GM12872 (cell line): ENCODE data around the gene DISP3.

Experiments used
- CTCF ChIP-seq: IDR thresholded peaks from 3 replicates; pipeline ENCODE4 v1.5.1; 2011; ENCODE audit warnings: low read depth, mild to moderate bottlenecking, low read length, moderate library complexity; ENCODE audit not compliant: insufficient read depth

The DISP3 gene

GRCh38 chr1:11522400-11523235 lies 43.7 kb downstream of the DISP3 start:
- TF ChIP-seq CTCF: no peak

GRCh38 chr1:11523261-11523660 lies 44.3 kb downstream of the DISP3 start:
- TF ChIP-seq CTCF: no peak

GRCh38 chr1:11523746-11524464 lies 45.0 kb downstream of the DISP3 start:
- TF ChIP-seq CTCF: no peak

DNA sequence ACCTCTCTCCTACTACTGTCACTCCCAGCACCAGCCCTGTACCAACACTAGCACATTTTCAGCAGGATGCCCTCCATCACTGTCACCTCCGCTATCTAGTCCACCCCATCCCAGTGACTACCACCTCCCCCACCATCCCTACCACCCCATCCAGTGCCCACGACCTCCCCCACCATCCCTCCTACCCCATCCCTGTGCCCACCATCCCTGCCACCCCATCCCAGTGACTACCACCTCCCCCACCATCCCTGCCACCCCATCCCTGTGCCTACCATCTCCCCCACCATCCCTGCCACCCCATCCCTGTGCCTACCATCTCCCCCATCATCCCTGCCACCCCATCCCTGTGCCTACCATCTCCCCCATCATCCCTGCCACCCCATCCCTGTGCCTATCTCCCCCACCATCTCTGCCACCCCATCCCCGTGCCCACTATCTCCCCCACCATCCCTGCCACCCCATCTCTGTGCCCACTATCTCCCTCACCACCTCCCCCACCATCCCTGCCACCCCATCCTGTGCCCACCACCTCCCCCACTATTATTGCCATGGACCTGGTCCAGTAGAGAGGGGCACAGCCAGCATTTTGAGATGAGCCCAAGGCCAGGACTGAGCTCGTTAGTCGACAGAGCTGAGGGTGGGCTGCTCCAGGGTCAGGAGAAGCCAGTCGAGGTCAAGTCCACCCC lies 45.7 kb downstream of the DISP3 start:
- TF ChIP-seq CTCF: no peak

- no peak for TF ChIP-seq CTCF
These were observed 46.2 kb downstream of the DISP3 start for GRCh38 chr1:11525151-11525505.

GRCh38 chr1:11525516-11525915 lies 46.6 kb downstream of the DISP3 start:
- no peak for TF ChIP-seq CTCF
